ENCODE data around the gene SRXN1.

SRXN1 gene

DNA sequence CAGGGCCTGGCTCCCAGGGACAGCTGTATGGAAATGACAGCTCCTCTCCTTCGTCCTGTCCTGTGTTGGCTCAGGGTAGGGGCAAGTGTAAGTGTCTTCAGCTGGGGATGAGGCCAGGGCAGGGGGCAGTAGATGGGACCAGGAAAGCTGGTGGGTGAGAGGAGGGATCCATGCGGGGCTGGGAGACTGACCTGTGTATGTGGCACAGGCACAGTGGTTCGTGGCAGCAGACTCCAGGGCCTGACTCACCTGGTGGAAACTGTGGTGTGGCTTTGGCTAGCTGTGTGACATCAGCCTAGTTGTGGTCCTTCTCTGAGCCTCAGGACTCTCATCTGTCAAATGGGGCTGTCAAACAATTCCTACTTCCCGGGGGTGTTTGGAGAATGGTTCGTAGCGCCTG is 36.3 kb upstream of the SRXN1 start:
- in situ Hi-C loops (cut with HindIII; ENCODE audit: low pct_ligation_motif_present, low sequenced_read_pairs), result no loop called here

GRCh38 chr20:688809-689212 is 35.8 kb upstream of the SRXN1 start:
- in situ Hi-C loops (cut with HindIII; ENCODE audit: low pct_ligation_motif_present, low sequenced_read_pairs), result no loop called here
- Histone ChIP-seq H3K36me3 (replicated peaks) (no peaks in the 10 kb centered on the region), H3K27ac (no peak overlapping the region), H3K27me3 (replicated peaks) (peaks cover 4% of the 10 kb centered on the region), H3K4me3 (ENCODE audit: low read depth, low read length) (no peak overlapping the region)
- TF ChIP-seq, protein P1, sequence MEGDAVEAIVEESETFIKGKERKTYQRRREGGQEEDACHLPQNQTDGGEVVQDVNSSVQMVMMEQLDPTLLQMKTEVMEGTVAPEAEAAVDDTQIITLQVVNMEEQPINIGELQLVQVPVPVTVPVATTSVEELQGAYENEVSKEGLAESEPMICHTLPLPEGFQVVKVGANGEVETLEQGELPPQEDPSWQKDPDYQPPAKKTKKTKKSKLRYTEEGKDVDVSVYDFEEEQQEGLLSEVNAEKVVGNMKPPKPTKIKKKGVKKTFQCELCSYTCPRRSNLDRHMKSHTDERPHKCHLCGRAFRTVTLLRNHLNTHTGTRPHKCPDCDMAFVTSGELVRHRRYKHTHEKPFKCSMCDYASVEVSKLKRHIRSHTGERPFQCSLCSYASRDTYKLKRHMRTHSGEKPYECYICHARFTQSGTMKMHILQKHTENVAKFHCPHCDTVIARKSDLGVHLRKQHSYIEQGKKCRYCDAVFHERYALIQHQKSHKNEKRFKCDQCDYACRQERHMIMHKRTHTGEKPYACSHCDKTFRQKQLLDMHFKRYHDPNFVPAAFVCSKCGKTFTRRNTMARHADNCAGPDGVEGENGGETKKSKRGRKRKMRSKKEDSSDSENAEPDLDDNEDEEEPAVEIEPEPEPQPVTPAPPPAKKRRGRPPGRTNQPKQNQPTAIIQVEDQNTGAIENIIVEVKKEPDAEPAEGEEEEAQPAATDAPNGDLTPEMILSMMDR (IDR thresholded peaks at IDR 0.05; ENCODE audit: low read depth, low read length, missing control alignments), result no peak
- DNase-seq, result peak; percentile 16

More for the DNA sequence above, 36.3 kb upstream of the SRXN1 start:
- Histone ChIP-seq H3K36me3 (replicated peaks) (no peaks in the 10 kb centered on the region), H3K4me3 (ENCODE audit: low read depth, low read length) (no peak overlapping the region), H3K27ac (no peak overlapping the region), H3K27me3 (replicated peaks) (peaks cover 4% of the 10 kb centered on the region)
- DNase-seq, result no peak
- TF ChIP-seq, protein P1 (IDR thresholded peaks at IDR 0.05; ENCODE audit: low read depth, low read length, missing control alignments), result no peak

GRCh38 chr20:687468-688203 is 34.6 kb upstream of the SRXN1 start:
- in situ Hi-C loops (cut with HindIII; ENCODE audit: low pct_ligation_motif_present, low sequenced_read_pairs), result no loop called here
- H3K36me3 ChIP-seq (replicated peaks), result no peaks in the 10 kb centered on the region
- peaks cover 4% of the 10 kb centered on the region for H3K27me3 ChIP-seq (replicated peaks)
- no peak overlapping the region for H3K4me3 ChIP-seq (ENCODE audit: low read depth, low read length)
- TF ChIP-seq, protein P1 (IDR thresholded peaks at IDR 0.05; ENCODE audit: low read depth, low read length, missing control alignments), result no peak
- no peak for DNase-seq
- no peak overlapping the region for H3K27ac ChIP-seq

DNA sequence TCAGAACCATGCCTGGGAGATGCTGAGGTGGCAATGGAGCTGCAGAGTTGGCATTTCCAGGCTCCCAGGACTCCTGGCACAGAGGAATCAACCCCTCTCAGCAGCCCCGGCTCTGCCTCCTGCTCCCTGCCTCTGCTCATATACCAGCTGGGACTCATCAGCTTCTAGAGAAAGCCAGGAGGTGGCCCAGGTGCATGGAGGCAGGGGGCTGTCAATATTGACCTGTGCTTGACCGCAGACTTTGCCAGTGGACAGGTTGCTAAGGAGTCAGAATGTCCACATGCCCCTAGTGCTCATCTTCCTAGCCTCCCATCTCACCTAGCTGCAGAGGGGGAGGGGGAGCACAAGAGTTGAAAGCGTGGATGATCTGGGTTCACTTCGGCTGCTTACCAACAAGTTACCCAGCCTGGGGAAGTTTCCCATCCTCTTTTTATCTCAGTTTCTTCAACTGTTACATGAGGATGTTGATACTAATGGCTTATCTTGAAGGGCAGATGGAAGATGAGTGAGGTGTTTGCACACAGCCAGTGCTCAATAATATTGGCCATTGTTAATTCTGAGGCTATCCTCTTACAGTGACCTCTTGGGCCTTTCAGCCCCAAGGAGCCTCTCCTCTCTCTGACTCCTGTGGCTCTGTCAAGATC is 31.8 kb upstream of the SRXN1 start:
- Histone ChIP-seq H3K27me3 (replicated peaks) (peaks cover 4% of the 10 kb centered on the region), H3K36me3 (replicated peaks) (no peaks in the 10 kb centered on the region), H3K27ac (no peak overlapping the region), H3K4me3 (ENCODE audit: low read depth, low read length) (no peak overlapping the region)
- no peak for DNase-seq
- in situ Hi-C loops (cut with HindIII; ENCODE audit: low pct_ligation_motif_present, low sequenced_read_pairs), result no loop called here
- TF ChIP-seq, protein P1 (IDR thresholded peaks at IDR 0.05; ENCODE audit: low read depth, low read length, missing control alignments), result no peak

GRCh38 chr20:682123-682522 is 29.1 kb upstream of the SRXN1 start:
- no peak for DNase-seq
- H3K27me3 ChIP-seq (replicated peaks), result peaks cover 3% of the 10 kb centered on the region
- no peak overlapping the region for H3K27ac ChIP-seq
- TF ChIP-seq, protein P1 (IDR thresholded peaks at IDR 0.05; ENCODE audit: low read depth, low read length, missing control alignments), result no peak
- no peaks in the 10 kb centered on the region for H3K36me3 ChIP-seq (replicated peaks)
- no peak overlapping the region for H3K4me3 ChIP-seq (ENCODE audit: low read depth, low read length)
- in situ Hi-C loops (cut with HindIII; ENCODE audit: low pct_ligation_motif_present, low sequenced_read_pairs), result no loop called here

All from brain microvascular endothelial cell (primary cell).